Trophoblast cell (in vitro differentiated cells and primary cell): ENCODE data around the gene HEATR5A.
"Not testable (repeated sequence)": the region's sequence is repeated elsewhere in the genome, so short reads cannot be mapped to it uniquely, and the experiment has no call there.

ENCODE experiments used
- DNase-seq, 2 donors: peaks; one replicate each; pipeline ENCODE4 v3.0.0-alpha.2; 2016
- H2AFZ ChIP-seq: 2 replicates; pipeline ENCODE4 v1.6.1; 2013; ENCODE audit warnings: low read length, moderate library complexity, mild to moderate bottlenecking; ENCODE audit not compliant: insufficient read depth, poor library complexity
- H2AK5ac ChIP-seq: 2 replicates; pipeline ENCODE4 v1.6.1; 2013; ENCODE audit warnings: mild to moderate bottlenecking, low read length
- H2BK120ac ChIP-seq: 2 replicates; pipeline ENCODE4 v1.6.1; 2013; ENCODE audit warnings: low read length, mild to moderate bottlenecking, moderate library complexity; ENCODE audit not compliant: insufficient read depth, poor library complexity
- H2BK12ac ChIP-seq: 2 replicates; pipeline ENCODE4 v1.6.1; 2013; ENCODE audit warnings: mild to moderate bottlenecking, low read length, moderate library complexity
- H2BK5ac ChIP-seq: 2 replicates; pipeline ENCODE4 v1.6.1; 2013; ENCODE audit warnings: low read length, low read depth, moderate library complexity, mild to moderate bottlenecking; ENCODE audit not compliant: poor library complexity
- H3K14ac ChIP-seq: 2 replicates; pipeline ENCODE4 v1.6.1; 2013; ENCODE audit warnings: mild to moderate bottlenecking, low read length
- H3K18ac ChIP-seq: 2 replicates; pipeline ENCODE4 v1.6.1; 2013; ENCODE audit warnings: mild to moderate bottlenecking, low read length
- H3K23ac ChIP-seq: 2 replicates; pipeline ENCODE4 v1.6.1; 2013; ENCODE audit warnings: low read length
- H3K27ac ChIP-seq: 2 replicates; pipeline ENCODE4 v1.5.1; 2013; ENCODE audit warnings: low read depth, mild to moderate bottlenecking, inconsistent platforms, low read length, moderate library complexity
- H3K27me3 ChIP-seq: 2 replicates; pipeline ENCODE4 v1.6.1; 2013; ENCODE audit warnings: inconsistent platforms, mild to moderate bottlenecking, low read length, moderate library complexity; ENCODE audit not compliant: insufficient read depth
- H3K36me3 ChIP-seq, 2 experiments: 1 replicate in 1 of 2; 2 replicates in 1 of 2; pipeline ENCODE4 v1.6.1; 2013; ENCODE audit warnings: low read length in 2 of 2, mild to moderate bottlenecking in 2 of 2, moderate library complexity in 1 of 2; ENCODE audit not compliant: insufficient read depth in 2 of 2, control insufficient read depth in 1 of 2
- H3K4ac ChIP-seq: 2 replicates; pipeline ENCODE4 v1.6.1; 2013; ENCODE audit warnings: low read depth, mild to moderate bottlenecking, low read length, moderate library complexity
- H3K4me1 ChIP-seq, 2 experiments: 1 replicate in 1 of 2; 2 replicates in 1 of 2; pipeline ENCODE4 v1.6.1; 2013; ENCODE audit warnings: low read length in 2 of 2, mild to moderate bottlenecking in 2 of 2, moderate library complexity in 1 of 2; ENCODE audit not compliant: insufficient read depth in 2 of 2, control insufficient read depth in 1 of 2
- H3K4me2 ChIP-seq: 2 replicates; pipeline ENCODE4 v1.6.1; 2013; ENCODE audit warnings: inconsistent platforms, mild to moderate bottlenecking, low read length, moderate library complexity
- H3K4me3 ChIP-seq: 2 replicates; pipeline ENCODE4 v1.5.1; 2013; ENCODE audit warnings: mild to moderate bottlenecking, low read depth, low read length, inconsistent platforms
- H3K79me1 ChIP-seq: one replicate; pipeline ENCODE4 v1.6.1; 2013; ENCODE audit warnings: low read length
- H3K79me2 ChIP-seq: 2 replicates; pipeline ENCODE4 v1.6.1; 2013; ENCODE audit warnings: low read length, mild to moderate bottlenecking; ENCODE audit not compliant: control insufficient read depth, insufficient read depth, poor library complexity
- H3K9ac ChIP-seq: 2 replicates; pipeline ENCODE4 v1.6.1; 2013; ENCODE audit warnings: mild to moderate bottlenecking, low read length
- H3K9me3 ChIP-seq: 2 replicates; pipeline ENCODE4 v1.6.1; 2013; ENCODE audit warnings: low read depth, mild to moderate bottlenecking, control low read depth, inconsistent platforms, low read length; ENCODE audit not compliant: insufficient read depth
- H4K12ac ChIP-seq: 2 replicates; pipeline ENCODE4 v1.6.1; 2013; ENCODE audit warnings: low read depth, mild to moderate bottlenecking, low read length, moderate library complexity
- H4K8ac ChIP-seq: 2 replicates; pipeline ENCODE4 v1.6.1; 2013; ENCODE audit warnings: low read depth, mild to moderate bottlenecking, low read length, moderate library complexity
- H4K91ac ChIP-seq: one replicate; pipeline ENCODE4 v1.6.1; 2013; ENCODE audit warnings: low read depth, mild to moderate bottlenecking, low read length, moderate library complexity
- WGBS: extraction: QIAGEN DNeasy Blood & Tissue Kit; methylation state at CpG from one replicate; pipeline ENCODE4 v1.1.7; 2013; ENCODE audit warnings: missing lambda C conversion rate; ENCODE audit not compliant: insufficient read length, insufficient coverage; ENCODE audit errors: extremely low coverage; 5-methylcytosine and 5-hydroxymethylcytosine counted together

The HEATR5A gene

DNA sequence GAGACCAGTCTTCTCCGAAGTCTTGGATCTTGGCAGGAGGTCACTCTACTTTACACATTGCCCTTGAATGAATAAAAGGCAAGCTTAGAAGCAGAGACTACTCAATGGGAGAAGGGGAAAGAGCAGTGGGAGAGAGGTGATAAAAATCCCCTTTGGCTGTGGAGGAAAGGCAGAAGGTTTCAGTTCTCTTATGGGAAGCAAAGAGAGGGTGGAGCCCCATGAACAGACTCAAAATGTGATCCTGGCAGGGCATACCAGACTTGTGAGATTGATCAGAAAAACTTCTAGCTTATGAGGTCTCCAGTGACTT is 163.2 kb downstream of the HEATR5A start:
- WGBS, result no CpG with 5 or more reads among the region's 1 CpG
- no peak for DNase-seq

DNA sequence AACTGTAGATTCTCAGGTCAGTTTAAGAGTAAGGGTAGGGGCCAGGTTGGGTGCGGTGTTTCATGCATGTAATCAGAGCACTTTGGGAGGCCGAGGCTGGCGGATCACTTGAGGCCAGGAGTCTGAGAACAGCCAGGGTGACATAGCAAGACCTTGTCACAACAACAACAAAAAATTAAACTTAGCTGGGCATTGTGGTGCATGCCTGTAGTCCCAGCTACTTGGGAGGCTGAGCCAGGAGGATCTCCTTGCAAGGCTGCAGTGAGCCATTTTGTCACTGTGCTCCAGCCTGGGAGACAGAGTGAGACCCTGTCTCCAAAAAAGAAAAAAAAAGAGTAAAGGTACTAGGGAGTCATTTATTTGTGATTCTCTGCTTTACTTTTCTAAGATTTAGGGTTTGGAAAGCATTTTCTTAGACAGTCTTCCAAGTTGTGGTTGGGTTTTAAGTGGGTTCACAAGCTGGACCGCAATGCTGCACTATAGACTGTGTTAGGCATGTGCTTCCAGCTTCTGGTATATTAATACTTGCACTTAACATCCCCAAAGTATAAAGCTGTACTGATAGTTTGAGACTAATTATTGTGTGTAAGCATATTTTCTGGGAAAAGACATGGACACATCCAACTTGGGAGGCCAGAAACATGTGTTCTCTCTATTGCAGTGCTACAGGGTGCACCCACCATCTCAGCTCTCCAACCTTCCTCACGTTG is 163.7 kb downstream of the HEATR5A start:
- no peaks in the 10 kb centered on the region for H3K79me2 ChIP-seq
- no peak overlapping the region for H3K9ac ChIP-seq
- no peak overlapping the region for H3K27ac ChIP-seq
- no peak overlapping the region for H2BK120ac ChIP-seq
- no peak overlapping the region for H3K18ac ChIP-seq
- no peak overlapping the region for H2AFZ ChIP-seq
- no peak overlapping the region for H3K23ac ChIP-seq
- H2BK5ac ChIP-seq, result no peak overlapping the region
- peaks cover under 1% of the 10 kb centered on the region in 2 experiments for H3K4me1 ChIP-seq
- H2BK12ac ChIP-seq, result no peak overlapping the region
- no peaks in the 10 kb centered on the region for H3K27me3 ChIP-seq
- H4K8ac ChIP-seq, result no peak overlapping the region
- no peak overlapping the region for H3K4me2 ChIP-seq
- no CpG with 5 or more reads among the region's 5 CpGs for WGBS
- no peak overlapping the region for H3K4me3 ChIP-seq
- peaks cover under 1% of the 10 kb centered on the region for H3K79me1 ChIP-seq
- no peak overlapping the region for H3K4ac ChIP-seq
- no peaks in the 10 kb centered on the region for H3K36me3 ChIP-seq
- H2AK5ac ChIP-seq, result no peak overlapping the region
- H3K14ac ChIP-seq, result no peak overlapping the region
- H4K91ac ChIP-seq, result no peak overlapping the region
- H3K9me3 ChIP-seq, result no peaks in the 10 kb centered on the region
- DNase-seq, result no peak
- no peak overlapping the region for H4K12ac ChIP-seq

More for the DNA sequence above, 163.2 kb downstream of the HEATR5A start:
- no peak overlapping the region for H4K91ac ChIP-seq
- no peak overlapping the region for H2BK5ac ChIP-seq
- H3K4me2 ChIP-seq, result no peak overlapping the region
- H3K14ac ChIP-seq, result no peak overlapping the region
- H3K27ac ChIP-seq, result no peak overlapping the region
- no peak overlapping the region for H3K18ac ChIP-seq
- H3K9ac ChIP-seq, result no peak overlapping the region
- H3K4me1 ChIP-seq, result peaks cover 2 to 4% of the 10 kb centered on the region in 2 experiments
- H4K8ac ChIP-seq, result no peak overlapping the region
- H3K27me3 ChIP-seq, result no peaks in the 10 kb centered on the region
- no peak overlapping the region for H3K23ac ChIP-seq
- H3K36me3 ChIP-seq, result no peaks in the 10 kb centered on the region
- H3K79me2 ChIP-seq, result no peaks in the 10 kb centered on the region
- no peak overlapping the region for H3K4ac ChIP-seq
- H2BK12ac ChIP-seq, result no peak overlapping the region
- peaks cover 2% of the 10 kb centered on the region for H3K79me1 ChIP-seq
- H3K4me3 ChIP-seq, result no peak overlapping the region
- no peak overlapping the region for H4K12ac ChIP-seq
- H2AFZ ChIP-seq, result no peak overlapping the region
- no peaks in the 10 kb centered on the region for H3K9me3 ChIP-seq
- no peak overlapping the region for H2AK5ac ChIP-seq
- H2BK120ac ChIP-seq, result no peak overlapping the region

DNA sequence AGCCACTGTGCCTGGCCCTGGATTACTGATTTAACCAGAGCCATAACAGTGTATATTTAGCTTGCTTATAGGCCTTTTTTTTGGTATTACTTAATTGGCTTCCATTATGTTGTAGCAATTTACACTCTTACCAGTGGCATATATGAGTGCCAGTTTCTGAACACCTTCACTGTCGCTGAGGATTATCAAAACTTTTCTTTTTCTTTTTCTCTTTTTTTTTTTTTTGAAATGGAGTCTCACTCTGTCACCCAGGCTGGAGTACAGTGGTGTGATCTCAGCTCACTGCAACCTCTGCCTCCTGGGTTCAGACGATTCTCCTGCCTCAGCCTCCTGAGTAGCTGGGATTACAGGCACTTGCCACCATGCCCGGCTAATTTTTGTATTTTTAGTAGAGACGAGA is 164.4 kb downstream of the HEATR5A start:
- not testable (repeated sequence) for H3K18ac ChIP-seq, H2BK5ac ChIP-seq

DNA sequence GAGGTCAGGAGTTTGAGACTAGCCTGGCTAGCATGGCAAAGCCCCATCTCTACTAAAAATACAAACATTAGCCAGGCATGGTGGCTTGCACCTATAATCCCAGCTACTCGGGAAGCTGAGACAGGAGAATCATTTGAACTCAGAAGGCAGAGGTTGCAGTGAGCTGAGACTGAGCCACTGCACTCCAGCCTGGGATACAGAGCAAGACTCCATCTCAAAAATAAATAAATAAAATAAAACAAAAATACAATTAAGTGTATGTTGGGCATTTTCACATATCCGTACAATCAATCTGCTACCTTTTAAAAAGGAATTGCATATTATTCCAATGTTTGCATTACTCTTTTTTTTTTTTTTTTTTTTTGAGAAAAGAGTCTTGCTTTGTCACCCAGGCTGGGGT is 165.1 kb downstream of the HEATR5A start:
- Histone ChIP-seq H3K4me1 (no peaks in the 10 kb centered on the region), H3K27ac (no peak overlapping the region), H3K4me3 (no peak overlapping the region), H3K27me3 (no peaks in the 10 kb centered on the region), H3K23ac (no peak overlapping the region), H3K4me2 (no peak overlapping the region), H3K4ac (no peak overlapping the region), H3K9ac (no peak overlapping the region), H3K18ac (no peak overlapping the region), H4K12ac (no peak overlapping the region), H2AK5ac (no peak overlapping the region), H3K14ac (no peak overlapping the region), H3K36me3 (no peaks in the 10 kb centered on the region), H2AFZ (no peak overlapping the region), H4K91ac (no peak overlapping the region), H3K9me3 (no peaks in the 10 kb centered on the region), H3K79me2 (no peaks in the 10 kb centered on the region), H4K8ac (no peak overlapping the region), H3K79me1 (no peaks in the 10 kb centered on the region), H2BK12ac (no peak overlapping the region), H2BK120ac (no peak overlapping the region), H2BK5ac (no peak overlapping the region)
- no CpG with 5 or more reads among the region's 2 CpGs for WGBS
- no peak for DNase-seq

More for the DNA sequence above, 164.4 kb downstream of the HEATR5A start:
- H4K12ac ChIP-seq, H3K4me2 ChIP-seq, H2BK120ac ChIP-seq, H3K4me1 ChIP-seq, H3K23ac ChIP-seq, H3K79me1 ChIP-seq, H3K14ac ChIP-seq, H3K27me3 ChIP-seq, H3K36me3 ChIP-seq, H3K4ac ChIP-seq, H4K91ac ChIP-seq, DNase-seq, H3K9ac ChIP-seq, H2AK5ac ChIP-seq, H3K79me2 ChIP-seq, H3K9me3 ChIP-seq, H3K4me3 ChIP-seq, H2AFZ ChIP-seq, H2BK12ac ChIP-seq, H3K27ac ChIP-seq, H4K8ac ChIP-seq: not testable (repeated sequence)
- no CpG with 5 or more reads among the region's 4 CpGs for WGBS
